HUES64 (cell line): Measurements from ENCODE around the gene IRS1.

ENCODE experiments used
- H3K27ac ChIP-seq: 2 replicates; pipeline ENCODE4 v1.7.0; 2013; ENCODE audit warnings: low read depth, low read length, inconsistent platforms
- H3K27me3 ChIP-seq: 2 replicates; pipeline ENCODE4 v1.6.1; 2013; ENCODE audit warnings: mild to moderate bottlenecking, low read length; ENCODE audit not compliant: insufficient read depth
- H3K36me3 ChIP-seq: 2 replicates; pipeline ENCODE4 v1.6.1; 2013; ENCODE audit warnings: mild to moderate bottlenecking, low read length; ENCODE audit not compliant: insufficient read depth
- H3K4me1 ChIP-seq: 2 replicates; pipeline ENCODE4 v1.6.1; 2013; ENCODE audit warnings: mild to moderate bottlenecking, low read length, moderate library complexity; ENCODE audit not compliant: insufficient read depth
- H3K4me3 ChIP-seq: 2 replicates; pipeline ENCODE4 v1.5.1; 2013; ENCODE audit warnings: mild to moderate bottlenecking, low read length, moderate library complexity
- H3K9ac ChIP-seq: 2 replicates; pipeline ENCODE4 v1.6.1; 2013; ENCODE audit warnings: mild to moderate bottlenecking, low read depth, low read length
- H3K9me3 ChIP-seq: 2 replicates; pipeline ENCODE4 v1.6.1; 2013; ENCODE audit warnings: low read depth, low read length; ENCODE audit not compliant: insufficient read depth
- WGBS: fragments of 150-250, 120-280 bp; methylation state at CpG from one replicate; pipeline ENCODE4 v1.1.7; 2013; ENCODE audit warnings: missing lambda C conversion rate; 5-methylcytosine and 5-hydroxymethylcytosine counted together

IRS1 gene

DNA sequence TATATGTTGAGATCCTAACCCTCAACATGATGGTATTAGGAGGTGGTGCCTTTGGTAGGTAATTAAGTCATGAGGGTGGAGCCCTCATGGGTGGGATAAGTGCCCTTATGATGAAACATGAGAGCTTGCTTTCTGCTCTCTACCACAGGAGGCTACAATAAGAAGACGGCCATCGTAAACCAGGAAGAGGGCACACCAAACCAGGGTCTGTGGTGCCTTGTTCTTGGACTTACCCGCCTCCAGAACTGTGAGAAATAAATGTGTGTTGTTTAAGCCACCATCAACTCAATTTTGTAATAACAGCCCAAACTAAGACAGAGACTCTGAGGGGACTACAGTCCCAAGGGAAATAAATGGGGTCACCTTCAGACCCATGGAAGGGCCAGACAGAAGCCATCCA, 52.3 kb downstream of the IRS1 start:
- no peaks in the 10 kb centered on the region for H3K27me3 ChIP-seq
- 98% methylated on average over 3 of the region's 3 CpGs for WGBS

DNA sequence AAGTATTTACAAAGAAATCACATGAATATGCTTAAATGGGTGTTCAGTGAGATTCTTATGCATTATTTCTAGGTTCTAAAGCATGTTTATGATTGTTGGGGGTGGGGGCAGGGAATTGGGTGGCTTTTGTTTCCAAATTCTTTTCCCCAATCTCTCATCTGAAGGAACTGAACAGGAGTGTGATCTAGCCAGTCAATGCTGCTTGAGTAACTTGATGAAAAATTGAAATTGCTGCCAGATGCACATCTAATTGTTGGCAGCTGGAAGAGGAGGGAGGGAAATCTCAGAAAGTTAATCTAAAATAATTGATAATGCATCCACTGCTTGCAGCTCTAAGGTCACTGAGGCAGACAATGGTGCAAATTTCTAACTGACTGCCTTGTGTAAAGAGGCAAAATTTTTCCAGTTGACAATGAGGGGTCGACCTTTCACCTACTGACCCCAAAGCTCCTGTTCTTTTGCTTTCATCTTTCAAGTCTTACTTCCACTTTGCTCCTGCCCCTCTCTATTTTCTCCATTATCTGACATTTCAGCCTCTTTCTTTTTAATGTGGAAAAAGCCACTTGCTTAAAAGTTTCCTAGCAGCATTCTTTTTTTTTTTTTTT, 53.3 kb downstream of the IRS1 start:
- 0 out of 2 replicates have a peak, but pooled peaks cover 14% of the 10 kb centered on the region for H3K4me1 ChIP-seq
- H3K27ac ChIP-seq = no peak overlapping the region
- H3K36me3 ChIP-seq = peaks cover 8% of the 10 kb centered on the region; the same call in 1 of the 2 replicates
- WGBS = 91% methylated on average over 1 of the region's 1 CpG
- no peaks in the 10 kb centered on the region for H3K27me3 ChIP-seq
- no peaks in the 10 kb centered on the region for H3K9me3 ChIP-seq
- no peak overlapping the region for H3K4me3 ChIP-seq
- H3K9ac ChIP-seq = no peak overlapping the region

More for the DNA sequence above, 52.3 kb downstream of the IRS1 start:
- Histone ChIP-seq H3K9me3 (no peaks in the 10 kb centered on the region), H3K36me3 (peaks cover 8% of the 10 kb centered on the region; the same call in 1 of the 2 replicates), H3K9ac (no peak overlapping the region), H3K4me3 (no peak overlapping the region), H3K4me1 (0 out of 2 replicates have a peak, but pooled peaks cover 11% of the 10 kb centered on the region), H3K27ac (no peak overlapping the region)

DNA sequence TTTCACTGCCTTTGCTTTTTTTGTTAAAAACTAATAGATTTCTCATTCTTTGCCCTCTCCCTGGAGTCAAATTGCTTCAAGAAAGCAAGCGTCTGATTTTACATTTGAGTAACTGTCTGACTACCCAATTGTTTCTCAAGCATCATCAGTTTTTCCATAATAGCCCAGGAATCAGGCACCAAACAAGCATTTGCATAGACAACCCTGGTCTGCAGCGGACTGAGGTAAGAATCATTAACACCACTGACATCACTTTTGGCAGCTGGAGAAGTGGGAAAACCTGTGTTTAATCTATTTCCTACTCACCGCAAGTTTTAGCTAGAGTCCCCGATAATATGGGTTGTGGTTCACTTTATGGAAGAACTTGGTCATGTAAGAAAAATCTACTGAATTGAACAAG, 55.7 kb downstream of the IRS1 start:
- no peak overlapping the region for H3K4me3 ChIP-seq
- H3K4me1 ChIP-seq = peaks cover 23% of the 10 kb centered on the region; the same call in 1 of the 2 replicates
- peaks cover 8% of the 10 kb centered on the region; the same call in 1 of the 2 replicates for H3K36me3 ChIP-seq
- H3K9me3 ChIP-seq = no peaks in the 10 kb centered on the region
- no peaks in the 10 kb centered on the region for H3K27me3 ChIP-seq
- H3K27ac ChIP-seq = no peak overlapping the region
- WGBS = 84% methylated on average over 4 of the region's 4 CpGs
- H3K9ac ChIP-seq = no peak overlapping the region

DNA sequence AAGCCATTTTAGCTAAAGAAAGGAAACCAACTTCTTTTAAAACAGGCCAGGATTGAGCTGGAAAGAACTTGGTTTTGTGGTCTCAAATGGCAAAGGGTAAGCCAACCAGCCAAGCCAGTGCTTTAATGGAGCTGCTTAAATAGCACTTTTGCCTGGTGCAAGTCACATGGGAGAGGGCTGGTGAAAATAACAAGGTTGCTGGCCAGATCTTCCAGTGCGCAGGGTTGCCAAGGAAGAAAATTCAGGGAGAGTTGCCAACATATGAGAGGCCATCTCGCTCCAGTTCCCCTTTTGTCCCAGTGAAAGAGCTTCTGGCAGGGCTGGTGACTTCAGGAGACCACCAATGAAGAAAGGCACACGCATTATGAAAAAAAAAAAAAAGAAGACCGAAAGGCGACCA, 57.3 kb downstream of the IRS1 start:
- 83% methylated on average over 5 of the region's 5 CpGs for WGBS
- Histone ChIP-seq H3K4me1 (peaks cover 31% of the 10 kb centered on the region; the same call in 1 of the 2 replicates), H3K36me3 (peaks cover 5% of the 10 kb centered on the region; the same call in 1 of the 2 replicates), H3K27ac (no peak overlapping the region), H3K9ac (no peak overlapping the region), H3K27me3 (no peaks in the 10 kb centered on the region), H3K4me3 (no peak overlapping the region), H3K9me3 (no peaks in the 10 kb centered on the region)

DNA sequence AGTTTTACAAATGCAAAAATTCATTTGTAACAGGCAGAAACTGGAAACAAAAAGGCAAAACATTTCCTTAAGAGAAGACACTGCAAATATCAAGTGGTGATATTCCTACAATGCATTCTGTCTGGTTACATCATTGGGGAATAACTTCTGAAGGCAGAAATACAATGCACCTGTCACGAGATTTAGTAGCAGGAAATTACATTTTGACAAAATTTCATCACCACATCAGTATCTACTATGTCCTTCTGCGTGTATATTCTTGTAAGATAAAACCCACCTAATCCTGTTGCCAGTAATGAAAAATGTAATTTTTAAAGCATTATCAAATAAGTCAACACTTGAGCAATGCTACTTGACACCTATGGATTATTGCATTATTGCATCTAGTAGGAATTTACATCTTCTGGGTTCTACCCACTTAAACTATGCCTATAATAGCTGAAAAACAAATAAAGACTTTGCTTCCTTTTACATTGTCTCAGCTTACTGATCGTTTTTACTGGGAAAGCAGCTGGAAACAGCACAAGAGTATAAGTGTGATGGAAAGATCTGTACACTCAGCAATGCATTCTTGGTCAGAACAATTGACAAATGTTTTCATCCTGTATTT, 59.5 kb downstream of the IRS1 start:
- WGBS = 86% methylated on average over 3 of the region's 3 CpGs
- peaks cover 37% of the 10 kb centered on the region; the same call in 1 of the 2 replicates for H3K4me1 ChIP-seq
- no peaks in the 10 kb centered on the region for H3K9me3 ChIP-seq
- peaks cover 12% of the 10 kb centered on the region; the same call in 1 of the 2 replicates for H3K36me3 ChIP-seq
- no peak overlapping the region for H3K27ac ChIP-seq
- no peaks in the 10 kb centered on the region for H3K27me3 ChIP-seq
- no peak overlapping the region for H3K4me3 ChIP-seq
- H3K9ac ChIP-seq = no peak overlapping the region

- H3K9ac ChIP-seq = no peak overlapping the region
- H3K4me3 ChIP-seq = no peak overlapping the region
- no peaks in the 10 kb centered on the region for H3K27me3 ChIP-seq
- WGBS = 94% methylated on average over 6 of the region's 6 CpGs
- 0 out of 2 replicates have a peak overlapping the region, but pooled peaks have one; percentile 12 for H3K27ac ChIP-seq
- H3K9me3 ChIP-seq = no peaks in the 10 kb centered on the region
- peaks cover 37% of the 10 kb centered on the region; the same call in 1 of the 2 replicates for H3K4me1 ChIP-seq
- peaks cover 17% of the 10 kb centered on the region; the same call in 1 of the 2 replicates for H3K36me3 ChIP-seq
Measured at GRCh38 chr2:226739545-226740030, 60.0 kb downstream of the IRS1 start.

GRCh38 chr2:226738821-226739544, 60.6 kb downstream of the IRS1 start:
- Histone ChIP-seq H3K9ac (peak overlapping the region; percentile 23; the same call in 1 of the 2 replicates), H3K27ac (peak overlapping the region; percentile 50; the same call in 1 of the 2 replicates), H3K4me1 (peaks cover 34% of the 10 kb centered on the region; the same call in 1 of the 2 replicates), H3K9me3 (no peaks in the 10 kb centered on the region), H3K36me3 (peaks cover 17% of the 10 kb centered on the region; the same call in 1 of the 2 replicates), H3K4me3 (no peak overlapping the region), H3K27me3 (no peaks in the 10 kb centered on the region)
- 81% methylated on average over 5 of the region's 6 CpGs for WGBS

DNA sequence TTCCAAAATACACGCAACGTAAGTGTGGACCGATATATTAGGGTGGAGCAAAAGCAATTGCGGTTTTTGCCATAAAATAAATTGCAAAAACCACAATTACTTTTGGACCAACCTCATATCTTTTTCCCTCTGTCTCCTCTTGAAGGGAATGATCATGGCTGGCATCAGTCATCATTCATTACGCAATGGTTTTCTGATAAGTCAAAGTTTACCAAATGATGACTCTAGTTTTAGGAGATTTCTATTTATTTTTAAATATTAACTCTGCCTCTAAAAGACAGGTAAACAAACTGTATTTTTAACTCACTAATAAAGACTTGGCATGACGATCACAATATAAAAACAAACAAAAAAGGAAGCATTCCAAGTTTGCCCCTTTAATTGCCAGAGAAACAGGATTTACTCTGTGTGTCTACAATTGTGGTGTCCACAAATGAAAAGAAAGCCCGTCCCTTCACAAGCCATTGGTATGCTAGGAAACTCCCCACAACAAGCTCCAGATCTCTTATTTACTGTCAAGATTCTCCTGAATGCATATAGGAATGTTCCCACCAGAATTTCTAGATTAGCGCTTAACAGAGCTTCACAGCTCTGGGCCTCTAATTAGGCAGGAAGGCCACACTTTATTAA, 61.3 kb downstream of the IRS1 start:
- no peak overlapping the region for H3K4me3 ChIP-seq
- no peaks in the 10 kb centered on the region for H3K9me3 ChIP-seq
- no peaks in the 10 kb centered on the region for H3K27me3 ChIP-seq
- whole genome bisulfite sequencing = 93% methylated on average over 7 of the region's 8 CpGs
- H3K27ac ChIP-seq = peak overlapping the region; percentile 50; the same call in 1 of the 2 replicates
- peaks cover 17% of the 10 kb centered on the region; the same call in 1 of the 2 replicates for H3K36me3 ChIP-seq
- no peak overlapping the region for H3K9ac ChIP-seq
- H3K4me1 ChIP-seq = peaks cover 34% of the 10 kb centered on the region; the same call in 1 of the 2 replicates

GRCh38 chr2:226736382-226736781, 63.2 kb downstream of the IRS1 start:
- Histone ChIP-seq H3K36me3 (peaks cover 17% of the 10 kb centered on the region; the same call in 1 of the 2 replicates), H3K9ac (no peak overlapping the region), H3K27me3 (no peaks in the 10 kb centered on the region), H3K27ac (no peak overlapping the region; the same call in 1 of the 2 replicates), H3K9me3 (no peaks in the 10 kb centered on the region), H3K4me1 (peaks cover 25% of the 10 kb centered on the region; the same call in 1 of the 2 replicates), H3K4me3 (no peak overlapping the region)
- WGBS = 99% methylated on average over 4 of the region's 4 CpGs

DNA sequence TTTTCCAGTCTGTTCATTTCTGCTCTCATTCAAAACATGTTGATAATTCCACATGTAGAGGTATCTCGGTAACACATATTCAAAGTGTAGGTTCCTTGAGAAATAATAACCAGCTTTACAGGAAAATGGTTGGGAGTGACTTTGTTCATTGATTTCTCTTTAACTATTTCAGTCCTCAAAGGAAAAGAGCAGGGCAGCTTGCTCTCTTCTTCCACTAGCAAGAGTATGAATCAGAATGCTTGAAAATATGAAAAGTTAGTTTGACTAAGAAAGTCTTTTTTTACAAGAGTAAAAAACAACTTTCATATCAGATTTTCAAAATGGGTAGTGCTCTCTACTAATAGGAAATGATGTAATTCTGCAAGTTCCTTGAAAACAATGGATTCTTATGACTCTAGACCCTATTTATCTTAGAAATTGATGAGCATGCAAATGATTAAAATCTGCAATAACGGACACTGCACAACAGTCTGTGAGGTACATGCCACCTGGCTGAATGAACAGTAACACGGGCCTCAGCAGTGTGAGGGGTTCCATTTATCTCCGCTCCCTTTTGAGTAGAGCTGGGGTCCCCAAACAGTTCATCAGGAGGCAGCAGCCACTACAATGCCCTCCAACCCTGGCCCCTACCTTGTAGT, 65.6 kb downstream of the IRS1 start:
- Histone ChIP-seq H3K36me3 (peaks cover 17% of the 10 kb centered on the region; the same call in 1 of the 2 replicates), H3K9me3 (no peaks in the 10 kb centered on the region), H3K4me3 (no peak overlapping the region), H3K27ac (no peak overlapping the region), H3K27me3 (no peaks in the 10 kb centered on the region), H3K4me1 (peaks cover 18% of the 10 kb centered on the region; the same call in 1 of the 2 replicates), H3K9ac (no peak overlapping the region)
- 93% methylated on average over 4 of the region's 4 CpGs for WGBS
